OCI-M1 (cell line): Measurements from ENCODE around the gene CHRNE.
"Not testable (repeated sequence)": the region's sequence is repeated elsewhere in the genome, so short reads cannot be mapped to it uniquely, and the experiment has no call there.

ENCODE experiments used
- DNase-seq: peaks from one replicate; lab custom pipeline; 2025; lab: John Stamatoyannopoulos, UW

CHRNE gene

GRCh38 chr17:4906642-4907041 lies 3.7 kb upstream of the CHRNE start:
- DNase-seq, result not testable (repeated sequence)

DNA sequence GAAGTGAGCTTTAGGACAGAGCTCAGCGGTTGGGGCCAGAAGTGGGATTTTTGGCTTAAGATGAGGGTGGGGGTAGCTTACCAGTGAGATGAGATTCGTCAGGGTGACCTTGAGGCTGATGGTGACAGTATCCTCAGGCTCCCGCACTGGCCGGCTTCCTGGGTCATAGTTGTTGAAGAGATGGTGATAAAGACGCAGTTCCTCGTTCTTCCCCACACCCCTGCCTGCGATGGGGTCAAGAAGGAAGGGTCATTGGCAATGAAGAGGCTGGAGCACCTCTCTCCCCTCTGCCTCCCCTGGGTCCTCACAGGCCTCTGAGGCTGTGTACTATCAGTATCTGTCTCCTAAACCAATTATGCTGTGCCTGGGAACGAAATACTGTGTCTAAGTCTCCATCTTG lies 358 bp downstream of the CHRNE start:
- DNase-seq, result peak; percentile 58

- DNase-seq, result no peak
Measured at GRCh38 chr17:4901648-4902344, 1.1 kb downstream of the CHRNE start.

GRCh38 chr17:4901108-4901647 lies 1.7 kb downstream of the CHRNE start:
- no peak for DNase-seq

DNA sequence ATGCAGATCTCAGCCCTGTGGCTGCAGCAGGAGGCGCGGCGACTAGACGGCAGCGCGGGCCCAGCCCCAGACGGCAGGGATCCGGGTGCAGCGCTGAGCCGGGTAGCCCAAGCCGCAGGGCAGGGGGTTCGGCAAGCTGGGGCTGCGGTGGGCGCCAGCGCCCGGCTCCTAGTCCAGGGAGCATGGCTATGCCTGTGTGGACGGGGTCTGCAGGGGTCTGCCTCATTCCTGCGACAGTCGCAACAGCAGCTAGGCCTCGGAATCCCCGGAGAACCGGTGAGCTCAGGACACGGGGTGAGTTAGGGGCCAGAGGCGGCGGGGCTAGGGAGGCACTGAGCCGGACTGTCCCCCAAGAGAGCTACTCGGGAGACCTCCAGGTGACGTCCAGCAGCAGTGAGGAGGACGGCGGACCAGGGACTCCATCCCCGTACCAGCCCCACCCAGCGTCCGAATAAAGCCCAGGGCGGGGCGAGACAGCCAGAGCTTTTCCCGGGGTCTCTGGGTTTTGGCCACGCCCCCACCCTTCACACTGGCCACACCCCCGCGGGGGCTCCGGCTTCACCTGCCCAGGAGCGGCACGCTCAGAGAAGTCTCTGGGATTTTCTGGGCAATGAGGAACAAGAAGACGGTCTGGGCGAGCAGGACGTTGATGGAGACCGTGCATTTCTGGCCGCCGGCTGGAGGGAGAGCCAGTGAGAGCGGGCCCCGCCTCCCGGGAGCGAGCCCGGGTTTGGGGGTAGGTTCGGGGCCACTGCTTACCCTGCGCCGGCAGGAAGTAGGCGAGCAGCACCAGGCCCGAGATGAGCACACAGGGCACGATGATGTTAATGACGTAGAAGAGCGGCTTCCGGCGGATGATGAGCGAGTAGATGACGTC lies 2.4 kb downstream of the CHRNE start:
- DNase-seq, result no peak

GRCh38 chr17:4899341-4900230 lies 3.3 kb downstream of the CHRNE start, which contains the start of gene C17orf107:
C17orf107 (plus strand) TSS chr17:4899536; CDS start chr17:4899763, 227 bp downstream.
- no peak for DNase-seq

DNA sequence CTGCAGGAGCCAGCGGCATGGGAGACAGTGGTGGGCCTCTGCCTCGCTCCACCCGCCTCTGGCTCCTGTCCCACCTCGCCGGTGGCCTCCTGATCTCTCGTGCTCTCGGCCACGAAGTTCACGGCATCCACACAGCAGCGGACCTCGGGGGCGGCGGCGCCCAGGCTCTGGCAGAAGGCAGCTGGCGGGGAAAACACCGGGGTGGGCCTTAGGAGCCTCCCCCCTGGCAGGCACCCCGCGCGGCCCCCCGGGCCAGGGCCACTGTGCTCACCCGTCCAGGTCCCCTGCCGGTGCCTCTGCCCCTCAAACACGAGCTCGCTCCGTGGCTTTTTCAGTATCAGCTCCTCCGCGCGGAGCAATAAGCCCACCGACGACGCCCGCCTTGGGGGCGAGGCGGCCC lies 4.0 kb downstream of the CHRNE start:
- DNase-seq, result no peak

- no peak for DNase-seq
Measured at GRCh38 chr17:4898351-4898750, 4.5 kb downstream of the CHRNE start.

- DNase-seq, result no peak
Measured at GRCh38 chr17:4897785-4898184, 5.1 kb downstream of the CHRNE start.

- DNase-seq, result no peak
Measured at GRCh38 chr17:4897198-4897687, 5.7 kb downstream of the CHRNE start.

DNA sequence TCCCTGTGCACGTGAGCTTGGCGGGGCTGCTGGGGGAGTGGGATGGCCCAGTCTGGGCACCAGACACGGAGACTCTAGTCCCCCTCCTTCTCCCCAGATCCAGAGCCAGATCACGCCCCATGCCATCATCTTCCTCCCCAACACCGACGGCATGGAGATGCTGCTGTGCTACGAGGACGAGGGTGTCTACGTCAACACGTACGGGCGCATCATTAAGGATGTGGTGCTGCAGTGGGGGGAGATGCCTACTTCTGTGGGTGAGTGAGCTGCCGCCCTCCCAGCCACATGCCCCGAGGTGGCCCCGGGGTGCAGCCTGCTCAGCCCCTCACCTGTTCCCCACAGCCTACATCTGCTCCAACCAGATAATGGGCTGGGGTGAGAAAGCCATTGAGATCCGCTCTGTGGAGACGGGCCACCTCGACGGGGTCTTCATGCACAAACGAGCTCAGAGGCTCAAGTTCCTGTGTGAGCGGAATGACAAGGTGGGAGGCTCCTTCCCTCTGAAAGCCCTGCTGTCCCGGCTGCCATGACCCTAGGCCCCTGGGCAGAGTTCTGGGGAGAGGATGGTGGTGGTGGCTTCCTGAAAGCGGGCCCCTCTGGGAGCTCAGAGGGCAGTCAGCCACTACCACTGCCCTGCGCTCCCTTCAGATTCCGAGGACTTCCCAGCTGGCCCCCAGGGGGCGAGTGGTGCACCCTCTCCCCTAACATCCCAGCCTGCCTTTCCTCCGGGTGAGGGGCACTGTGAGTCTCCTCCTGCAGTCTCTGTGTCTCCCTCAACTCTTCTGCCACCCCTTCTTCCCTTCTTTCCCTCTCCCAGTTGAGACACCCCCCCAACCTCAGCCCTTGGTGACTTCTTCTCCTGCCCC lies 6.3 kb downstream of the CHRNE start:
- no peak for DNase-seq

DNA sequence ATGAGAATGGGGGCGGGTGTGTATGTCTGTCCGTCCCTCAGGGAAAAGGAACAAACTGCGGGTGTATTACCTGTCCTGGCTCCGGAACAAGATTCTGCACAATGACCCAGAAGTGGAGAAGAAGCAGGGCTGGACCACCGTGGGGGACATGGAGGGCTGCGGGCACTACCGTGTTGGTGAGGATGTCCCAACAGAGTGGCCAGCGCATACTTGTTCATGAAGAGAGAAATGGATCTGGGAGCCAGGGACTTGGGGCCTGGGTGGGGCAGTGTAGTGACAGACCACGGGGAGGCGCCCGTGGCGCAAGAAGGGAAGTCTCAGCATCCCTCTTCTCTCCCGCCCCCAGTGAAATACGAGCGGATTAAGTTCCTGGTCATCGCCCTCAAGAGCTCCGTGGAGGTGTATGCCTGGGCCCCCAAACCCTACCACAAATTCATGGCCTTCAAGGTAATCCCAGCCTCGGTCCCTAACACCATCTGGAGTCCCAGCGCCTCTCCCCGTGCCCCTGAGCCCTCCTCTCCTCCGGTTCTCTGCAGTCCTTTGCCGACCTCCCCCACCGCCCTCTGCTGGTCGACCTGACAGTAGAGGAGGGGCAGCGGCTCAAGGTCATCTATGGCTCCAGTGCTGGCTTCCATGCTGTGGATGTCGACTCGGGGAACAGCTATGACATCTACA lies 7.1 kb downstream of the CHRNE start:
- DNase-seq, result no peak

GRCh38 chr17:4895121-4895520 lies 7.8 kb downstream of the CHRNE start:
- no peak for DNase-seq

GRCh38 chr17:4893721-4894560 lies 9.0 kb downstream of the CHRNE start:
- DNase-seq, result no peak

- DNase-seq, result no peak
Measured at GRCh38 chr17:4893272-4893671, 9.6 kb downstream of the CHRNE start.

GRCh38 chr17:4892499-4893221 lies 10.2 kb downstream of the CHRNE start:
- DNase-seq, result no peak

DNA sequence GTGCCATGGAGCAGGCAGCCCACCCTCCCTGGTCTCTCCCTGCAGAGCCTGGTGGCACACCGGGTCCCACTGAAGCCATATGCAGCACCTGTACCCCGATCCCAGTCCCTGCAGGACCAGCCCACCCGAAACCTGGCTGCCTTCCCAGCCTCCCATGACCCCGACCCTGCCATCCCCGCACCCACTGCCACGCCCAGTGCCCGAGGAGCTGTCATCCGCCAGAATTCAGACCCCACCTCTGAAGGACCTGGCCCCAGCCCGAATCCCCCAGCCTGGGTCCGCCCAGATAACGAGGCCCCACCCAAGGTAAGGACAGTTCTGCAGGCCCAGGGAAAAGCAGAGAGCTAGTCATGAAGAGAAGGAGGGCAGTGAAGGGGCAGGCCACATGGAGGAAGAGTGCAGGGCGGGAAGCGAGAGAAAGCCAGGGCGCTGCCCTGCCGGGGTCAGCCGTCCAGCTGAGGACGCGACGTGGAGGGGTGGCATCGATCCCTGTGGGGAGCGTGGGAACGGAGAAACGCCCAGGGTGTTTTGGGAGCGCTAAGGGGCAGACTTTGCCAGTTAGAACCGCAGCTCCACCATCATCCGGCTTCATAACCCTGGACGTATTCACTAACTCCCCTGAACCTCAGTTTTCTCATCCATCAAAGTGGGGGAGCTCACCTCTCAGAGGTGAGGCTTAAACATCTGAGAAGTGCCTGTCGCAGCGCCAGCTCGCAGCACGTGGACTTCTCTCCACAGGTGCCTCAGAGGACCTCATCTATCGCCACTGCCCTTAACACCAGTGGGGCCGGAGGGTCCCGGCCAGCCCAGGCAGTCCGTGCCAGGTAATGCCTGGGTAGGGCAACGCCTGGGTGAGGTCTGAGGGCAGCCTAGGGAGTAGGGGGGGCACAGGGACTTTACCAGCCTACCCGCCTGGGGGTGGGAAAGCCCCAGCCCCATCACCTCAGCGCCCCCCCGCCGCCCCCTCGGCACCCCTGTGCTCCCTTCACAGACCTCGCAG lies 11.2 kb downstream of the CHRNE start:
- DNase-seq, result no peak
